ENCODE data around the gene ZFYVE21.

DNA sequence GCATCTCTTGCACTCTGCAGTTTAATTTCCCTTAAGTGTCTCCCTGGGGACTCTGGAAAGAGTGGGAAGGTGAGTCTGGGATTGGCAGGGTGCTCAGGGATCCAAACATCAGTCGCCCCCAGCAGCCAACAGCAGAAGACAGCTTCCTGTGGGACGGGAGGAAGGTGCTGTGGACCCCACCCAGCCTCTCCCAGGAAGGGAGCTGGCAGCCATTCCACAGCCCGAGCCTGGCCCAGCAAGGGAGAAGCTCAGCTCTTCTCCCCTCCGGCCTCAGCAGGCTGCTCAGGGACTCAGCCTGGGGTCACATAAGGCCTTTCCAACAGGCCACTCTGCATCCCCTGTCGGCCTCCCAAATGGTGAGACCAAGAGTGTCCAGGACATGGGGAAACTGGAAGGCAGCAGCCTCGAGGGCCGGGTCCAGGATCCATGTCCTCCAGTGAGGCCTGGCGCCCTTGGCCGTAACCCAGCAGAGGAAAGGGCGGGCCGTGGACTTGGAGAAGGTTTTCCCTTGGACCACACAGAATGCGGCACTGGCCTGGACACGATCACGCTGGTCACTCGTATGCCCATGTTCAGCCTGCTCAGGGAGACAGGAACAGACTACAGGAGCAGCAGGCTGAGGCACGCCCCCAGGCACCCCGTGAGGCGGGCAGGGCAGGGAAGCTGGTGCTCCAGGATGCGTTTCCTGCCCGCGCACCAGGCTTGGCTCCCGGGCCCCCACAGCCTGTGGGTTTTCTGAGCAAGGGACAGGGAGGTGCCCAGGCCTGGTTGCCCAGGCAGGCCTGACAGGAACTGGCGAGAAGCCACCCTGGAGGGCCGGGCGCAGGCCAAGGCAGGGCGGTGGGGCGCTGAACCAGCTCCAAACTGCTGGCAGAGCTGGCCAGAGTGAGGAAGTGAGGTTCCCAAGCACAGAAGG is 3.8 kb upstream of the ZFYVE21 start:
- TF ChIP-seq CTCF (IDR thresholded peaks at IDR 0.05) (no peak), POLR2A (IDR thresholded peaks at IDR 0.05) (no peak)

All from ovary (tissue), 3 donors.